ENCODE results near the gene RAB44.
"Not testable (repeated sequence)": the region's sequence is repeated elsewhere in the genome, so short reads cannot be mapped to it uniquely, and the experiment has no call there.

The RAB44 gene

GRCh38 chr6:36686668-36687513 is 10.7 kb upstream of the RAB44 start:
- no peak for DNase-seq (ENCODE audit: low read depth)

- DNase-seq (ENCODE audit: low read depth) = no peak
Observed at GRCh38 chr6:36688063-36688738, 9.4 kb upstream of the RAB44 start.

- no peak for DNase-seq (ENCODE audit: low read depth)
Observed at GRCh38 chr6:36688739-36689075, 8.9 kb upstream of the RAB44 start.

GRCh38 chr6:36691011-36691410 is 6.6 kb upstream of the RAB44 start:
- DNase-seq (ENCODE audit: low read depth) = no peak

- no peak for DNase-seq (ENCODE audit: low read depth)
Observed at GRCh38 chr6:36691612-36692011, 6.0 kb upstream of the RAB44 start.

GRCh38 chr6:36692220-36692619 is 5.4 kb upstream of the RAB44 start:
- no peak for DNase-seq (ENCODE audit: low read depth)

GRCh38 chr6:36692861-36693702 is 4.5 kb upstream of the RAB44 start:
- no peak for DNase-seq (ENCODE audit: low read depth)

- no peak for DNase-seq (ENCODE audit: low read depth)
Observed at GRCh38 chr6:36694616-36695015, 3.0 kb upstream of the RAB44 start.

GRCh38 chr6:36695414-36695813 is 2.2 kb upstream of the RAB44 start:
- DNase-seq (ENCODE audit: low read depth) = no peak

- DNase-seq (ENCODE audit: low read depth) = no peak
Observed at GRCh38 chr6:36698196-36698595, 570 bp downstream of the RAB44 start.

- DNase-seq (ENCODE audit: low read depth) = no peak
Observed at GRCh38 chr6:36698871-36699271, 1.2 kb downstream of the RAB44 start.

GRCh38 chr6:36699348-36699747 is 1.7 kb downstream of the RAB44 start:
- DNase-seq (ENCODE audit: low read depth) = no peak

GRCh38 chr6:36700071-36700812 is 2.6 kb downstream of the RAB44 start:
- no peak for DNase-seq (ENCODE audit: low read depth)

GRCh38 chr6:36700831-36701230 is 3.2 kb downstream of the RAB44 start:
- DNase-seq (ENCODE audit: low read depth) = no peak

- no peak for DNase-seq (ENCODE audit: low read depth)
Observed at GRCh38 chr6:36701401-36701991, 3.9 kb downstream of the RAB44 start.

GRCh38 chr6:36702656-36703055 is 5.0 kb downstream of the RAB44 start:
- no peak for DNase-seq (ENCODE audit: low read depth)

- DNase-seq (ENCODE audit: low read depth) = no peak
Observed at GRCh38 chr6:36703081-36703606, 5.5 kb downstream of the RAB44 start.

GRCh38 chr6:36703982-36704381 is 6.4 kb downstream of the RAB44 start:
- DNase-seq (ENCODE audit: low read depth) = no peak

GRCh38 chr6:36704961-36705577 is 7.4 kb downstream of the RAB44 start:
- not testable (repeated sequence) for DNase-seq (ENCODE audit: low read depth)

- no peak for DNase-seq (ENCODE audit: low read depth)
Observed at GRCh38 chr6:36706339-36706738, 8.7 kb downstream of the RAB44 start.

GRCh38 chr6:36712816-36713215 is 15.2 kb downstream of the RAB44 start:
- DNase-seq (ENCODE audit: low read depth) = no peak

Data from activated T-cell treated with anti-CD3 and anti-CD28 coated beads for 1 hour (primary cell).